Left ventricle myocardium superior (tissue), 1 donor: Measurements from ENCODE around the gene POU2F1. TPM values are rescaled to one million over a fixed set of nuclear protein-coding genes. Genes with fewer than 3 reads are reported as not detected.
A peak's percentile ranks its signal among the peaks of the same experiment; 100 is the strongest.

Experiments used
- ATAC-seq: fragments of 200-7000 bp; cut with Tn5 transposase; one replicate; pipeline ENCODE4 v1.9.1; 2020; ENCODE audit warnings: mild to moderate bottlenecking, moderate library complexity
- DNase-seq: peaks from one replicate; pipeline ENCODE4 v3.0.0-alpha.2; 2020
- intact Hi-C: fragments of 100-400 bp; cut with micrococcal nuclease; formaldehyde crosslinking; loops from one replicate; pipeline ENCODE4 v1.11.0; 2022
- long read RNA-seq: library from polyadenylated mRNA; unstranded; transcript quantifications from one replicate; pipeline ENCODE4 v2.0.0, GENCODE V29; 2021
- total RNA-seq: library from RNA; stranded (reverse); fragmentation: NEBNext Ultra II Directional; extraction: Animal tissue kit (Norgen Biotek cat#: 25700); gene quantifications from one replicate; pipeline ENCODE4 v1.2.1, GENCODE V29; 2021
- donor health status: DM: no; HTN: yes; CAD: no; lungs with severe emphysema.

POU2F1 gene
- total RNA-seq = 5.9 TPM
- long read RNA-seq, full-length matches to known transcripts = 2 of 6 reads
- long read RNA-seq, partial matches to known transcripts = 2 of 6 reads
- long read RNA-seq, other reads (novel, unspliced or antisense) = 2 of 6 reads

GRCh38 chr1:167220537-167221125 lies at the start of gene POU2F1:
TSS of gene POU2F1 (plus strand) at chr1:167220886. CDS start at chr1:167220898, 12 bp downstream.
- ATAC-seq (peak; percentile 91), DNase-seq (peak; percentile 100)
- intact Hi-C loops = no loop called here

GRCh38 chr1:167171286-167171929 lies 49.3 kb upstream of the POU2F1 start:
- intact Hi-C loops = no loop called here
- DNase-seq (no peak), ATAC-seq (no peak)

GRCh38 chr1:167173516-167174184 lies 47.0 kb upstream of the POU2F1 start:
- intact Hi-C loops = no loop called here
- no peak for ATAC-seq
- no peak for DNase-seq

GRCh38 chr1:167175901-167176300 lies 44.8 kb upstream of the POU2F1 start:
- DNase-seq (no peak), ATAC-seq (no peak)
- intact Hi-C loops = no loop called here

GRCh38 chr1:167178831-167179230 lies 41.9 kb upstream of the POU2F1 start:
- DNase-seq (no peak), ATAC-seq (no peak)
- intact Hi-C loops = no loop called here

GRCh38 chr1:167182571-167183320 lies 37.9 kb upstream of the POU2F1 start:
- intact Hi-C loops = no loop called here

GRCh38 chr1:167184081-167184480 lies 36.6 kb upstream of the POU2F1 start:
- ATAC-seq (no peak), DNase-seq (no peak)
- intact Hi-C loops = no loop called here

More at GRCh38 chr1:167182571-167183320, 37.9 kb upstream of the POU2F1 start:
- ATAC-seq = no peak
- DNase-seq = no peak

GRCh38 chr1:167185062-167185461 lies 35.6 kb upstream of the POU2F1 start:
- intact Hi-C loops = no loop called here
- ATAC-seq (no peak), DNase-seq (no peak)

GRCh38 chr1:167185974-167186657 lies 34.6 kb upstream of the POU2F1 start:
- DNase-seq (no peak), ATAC-seq (no peak)
- intact Hi-C loops = no loop called here

GRCh38 chr1:167186771-167187170 lies 33.9 kb upstream of the POU2F1 start:
- intact Hi-C loops = no loop called here
- ATAC-seq (no peak), DNase-seq (no peak)

GRCh38 chr1:167190747-167191237 lies 29.9 kb upstream of the POU2F1 start:
- intact Hi-C loops = no loop called here
- no peak for DNase-seq
- ATAC-seq = no peak

GRCh38 chr1:167191958-167192357 lies 28.7 kb upstream of the POU2F1 start:
- ATAC-seq (no peak), DNase-seq (no peak)
- intact Hi-C loops = no loop called here

GRCh38 chr1:167194182-167194581 lies 26.5 kb upstream of the POU2F1 start:
- intact Hi-C loops = no loop called here
- DNase-seq = no peak
- no peak for ATAC-seq

- DNase-seq (no peak), ATAC-seq (no peak)
- intact Hi-C loops = no loop called here
Measured at GRCh38 chr1:167196166-167196565, 24.5 kb upstream of the POU2F1 start.

GRCh38 chr1:167197236-167197635 lies 23.4 kb upstream of the POU2F1 start:
- no peak for ATAC-seq
- intact Hi-C loops = no loop called here

GRCh38 chr1:167197692-167198091 lies 23.0 kb upstream of the POU2F1 start:
- ATAC-seq = no peak
- intact Hi-C loops = no loop called here

More at GRCh38 chr1:167197236-167197635, 23.4 kb upstream of the POU2F1 start:
- no peak for DNase-seq

GRCh38 chr1:167198518-167199133 lies 22.1 kb upstream of the POU2F1 start:
- DNase-seq (no peak), ATAC-seq (peak; percentile 73)
- intact Hi-C loops = no loop called here

More at GRCh38 chr1:167197692-167198091, 23.0 kb upstream of the POU2F1 start:
- DNase-seq = no peak

GRCh38 chr1:167199656-167200055 lies 21.0 kb upstream of the POU2F1 start:
- intact Hi-C loops = no loop called here
- DNase-seq = no peak
- no peak for ATAC-seq
